GM18870 (cell line): ENCODE measurements around the gene PROS1.
"Not testable (repeated sequence)": the region's sequence is repeated elsewhere in the genome, so short reads cannot be mapped to it uniquely, and the experiment has no call there.

Experiments
- ATAC-seq: cut with Tn5 transposase; IDR thresholded peaks from one replicate; pipeline ENCODE4 v1.9.1; 2021; ENCODE audit warnings: moderate library complexity; ENCODE audit not compliant: unreplicated experiment

The PROS1 gene

DNA sequence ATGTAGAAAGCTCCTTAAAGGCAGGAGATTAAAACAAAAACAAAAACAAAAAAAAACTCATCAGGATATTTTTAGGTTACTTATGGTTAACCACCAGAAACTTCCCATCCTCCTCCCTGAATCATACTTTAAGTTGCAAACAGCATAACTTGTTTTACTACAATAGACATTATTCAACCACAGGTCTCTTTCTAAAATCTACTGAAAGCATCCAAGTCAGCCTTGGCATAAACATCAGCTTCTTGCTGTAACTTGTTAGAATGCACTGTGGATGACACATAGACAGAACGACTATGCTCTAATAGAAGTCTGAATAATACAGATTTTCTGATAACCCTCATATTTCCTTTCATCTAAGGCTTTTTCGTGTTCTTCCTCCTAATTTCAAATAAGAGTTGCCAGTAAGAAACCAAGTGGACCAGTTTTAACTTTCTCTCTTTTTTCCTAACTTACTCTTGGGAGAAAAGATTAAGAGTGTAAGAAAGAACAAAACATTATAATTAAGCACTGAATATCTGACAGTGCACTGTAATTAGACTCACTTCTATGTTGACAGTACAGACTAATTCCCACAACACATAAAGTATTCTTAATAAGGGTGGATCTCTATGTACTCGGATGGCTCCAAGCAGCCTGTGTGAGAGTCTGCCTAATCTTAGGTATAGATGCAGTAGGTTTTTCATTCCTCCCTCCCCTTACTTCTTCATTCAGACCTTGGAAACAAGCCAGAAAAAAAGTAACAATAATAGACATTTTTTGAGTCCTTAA is 95.3 kb downstream of the PROS1 start:
- ATAC-seq: not testable (repeated sequence)

- not testable (repeated sequence) for ATAC-seq
Measured at GRCh38 chr3:93877427-93877826, 96.3 kb downstream of the PROS1 start.

DNA sequence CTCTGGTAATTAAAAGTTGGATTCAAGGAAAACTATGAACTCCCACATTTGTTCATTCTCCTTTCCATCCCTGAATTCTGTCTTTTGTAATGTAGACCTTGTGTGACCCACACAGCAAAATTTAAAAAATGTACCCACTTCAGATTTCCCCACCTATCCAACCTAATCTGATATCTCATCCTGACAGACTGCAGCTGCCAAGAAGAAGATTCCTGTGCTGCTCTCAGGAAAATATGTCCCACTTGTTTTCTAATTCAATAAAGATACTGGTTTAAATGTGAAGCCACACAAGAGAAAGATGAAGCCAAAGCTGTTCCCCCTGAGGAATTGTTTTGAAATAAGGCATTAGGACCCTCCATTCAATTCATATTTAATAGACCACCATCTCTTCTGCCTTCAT is 100.3 kb downstream of the PROS1 start:
- ATAC-seq: not testable (repeated sequence)

- ATAC-seq: no peak
Measured at GRCh38 chr3:93867425-93867824, 106.3 kb downstream of the PROS1 start.

- ATAC-seq: no peak
Measured at GRCh38 chr3:93861017-93861416, 112.7 kb downstream of the PROS1 start.

GRCh38 chr3:93855401-93855800 is 118.3 kb downstream of the PROS1 start:
- ATAC-seq: no peak

- not testable (repeated sequence) for ATAC-seq
Measured at GRCh38 chr3:93852228-93852627, 121.5 kb downstream of the PROS1 start.

DNA sequence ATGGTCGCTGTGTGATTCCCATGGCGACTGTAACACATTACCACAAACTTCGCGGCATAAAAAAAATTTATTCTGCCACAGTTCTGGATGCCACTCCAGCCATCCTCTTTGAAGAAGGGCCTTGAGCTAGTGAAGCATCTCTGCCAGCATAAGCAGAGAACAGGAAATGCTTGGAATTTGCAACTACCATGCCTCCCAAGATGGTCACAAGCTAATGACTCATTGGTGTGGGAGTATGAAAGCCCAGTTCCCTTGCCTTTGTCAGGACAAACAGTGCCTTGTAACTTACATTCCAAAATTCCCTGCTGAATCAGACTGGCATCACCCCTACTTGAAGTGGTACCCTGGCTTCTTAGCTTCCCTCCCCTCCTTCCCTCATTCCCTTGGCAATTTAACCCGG is 129.7 kb downstream of the PROS1 start:
- ATAC-seq: no peak

DNA sequence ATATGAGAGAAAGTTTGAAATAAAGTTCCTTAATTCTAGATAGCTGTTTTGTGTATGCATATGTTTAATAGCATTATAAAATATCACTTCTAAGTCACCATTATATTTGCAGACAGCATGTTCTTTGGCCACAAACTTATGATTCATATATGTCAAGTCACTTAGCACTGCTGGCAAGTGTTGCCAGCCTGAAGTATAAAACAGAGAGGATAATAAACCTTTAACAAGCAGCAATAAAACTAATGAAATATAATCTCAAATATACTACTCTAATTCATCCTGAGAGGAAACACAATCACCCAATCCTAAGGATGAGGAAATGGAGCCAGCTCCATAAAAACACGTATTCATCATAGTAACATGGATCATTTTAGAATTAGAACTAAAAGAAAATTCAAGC is 134.5 kb downstream of the PROS1 start:
- not testable (repeated sequence) for ATAC-seq
